GM21619 (cell line): ENCODE results near the gene ECI2.

Source experiments
- ATAC-seq: cut with Tn5 transposase; IDR thresholded peaks from one replicate; pipeline ENCODE4 v1.9.1; 2021; ENCODE audit not compliant: unreplicated experiment

The ECI2 gene, protein sequence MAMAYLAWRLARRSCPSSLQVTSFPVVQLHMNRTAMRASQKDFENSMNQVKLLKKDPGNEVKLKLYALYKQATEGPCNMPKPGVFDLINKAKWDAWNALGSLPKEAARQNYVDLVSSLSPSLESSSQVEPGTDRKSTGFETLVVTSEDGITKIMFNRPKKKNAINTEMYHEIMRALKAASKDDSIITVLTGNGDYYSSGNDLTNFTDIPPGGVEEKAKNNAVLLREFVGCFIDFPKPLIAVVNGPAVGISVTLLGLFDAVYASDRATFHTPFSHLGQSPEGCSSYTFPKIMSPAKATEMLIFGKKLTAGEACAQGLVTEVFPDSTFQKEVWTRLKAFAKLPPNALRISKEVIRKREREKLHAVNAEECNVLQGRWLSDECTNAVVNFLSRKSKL

DNA sequence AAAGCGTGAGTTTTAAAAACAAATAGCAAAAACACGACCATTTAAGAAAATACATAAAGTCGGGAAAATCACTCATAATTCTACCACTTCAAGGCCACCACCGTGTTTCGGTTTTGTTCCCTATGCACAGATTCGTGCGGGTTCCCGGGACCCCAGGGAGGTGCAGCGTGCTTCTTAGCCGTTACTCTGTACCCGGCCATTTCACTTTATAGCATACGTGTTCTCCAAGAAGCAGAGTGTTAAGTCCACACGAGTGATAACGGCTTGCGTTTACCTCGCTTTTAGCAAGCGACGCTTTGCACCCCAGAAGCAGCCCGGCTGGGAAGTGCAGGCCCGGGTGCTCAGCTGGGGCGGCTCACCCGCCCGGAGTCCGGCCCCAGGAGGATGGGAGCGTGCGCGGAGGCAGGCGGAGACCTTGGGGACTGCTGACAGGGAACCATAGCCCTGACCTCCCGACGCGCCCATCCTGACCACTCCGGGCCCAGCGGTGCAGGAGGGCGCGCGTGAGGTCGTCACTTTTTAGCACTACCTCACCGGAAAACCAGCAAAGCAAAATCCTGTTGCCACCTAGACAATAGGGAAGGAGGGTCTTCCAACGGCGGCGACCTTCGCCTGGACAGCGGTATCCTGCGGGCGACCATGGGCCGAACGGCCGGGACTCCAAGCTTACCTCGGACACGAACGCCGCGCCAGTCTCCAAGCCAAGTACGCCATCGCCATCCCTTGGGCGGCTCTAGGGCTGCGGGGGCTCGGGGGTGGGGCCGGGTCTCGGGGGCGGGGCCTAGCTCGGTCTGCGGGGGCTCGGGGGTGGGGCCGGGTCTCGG, at the start of gene ECI2:
Gene ECI2, minus strand, starts transcription at position 735 of the 824 bp plus-strand sequence. Its CDS starts 15 bp downstream, at position 720.
- ATAC-seq = peak; percentile 48

DNA sequence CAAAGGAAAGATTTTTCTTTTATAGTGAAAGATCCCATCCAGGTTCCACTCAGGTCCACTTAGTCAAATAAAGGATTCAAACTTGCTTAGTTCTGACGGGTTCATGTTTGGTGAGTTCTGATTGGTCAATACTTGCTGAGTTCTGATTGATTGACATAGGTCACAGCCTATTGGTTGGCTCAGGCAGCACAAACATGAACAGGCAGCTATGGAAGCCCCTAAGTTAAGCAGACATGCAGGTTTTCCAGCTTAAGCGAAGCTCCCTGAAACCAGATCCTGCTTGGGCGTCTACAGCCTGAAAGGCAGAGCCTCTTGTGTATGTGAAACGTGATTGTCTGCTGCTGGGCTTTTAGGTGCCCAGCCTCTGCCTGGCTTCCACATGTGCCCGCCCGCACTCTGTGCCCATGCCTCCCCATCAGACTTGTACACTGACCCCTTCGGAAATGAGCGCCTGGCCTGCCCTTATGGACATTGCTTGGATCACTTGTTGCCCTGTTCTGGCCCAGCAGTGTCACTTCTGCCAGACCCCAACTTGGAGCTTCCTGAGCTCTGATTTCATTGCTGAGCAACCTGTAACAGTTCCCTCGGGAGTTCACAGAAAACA, 45.4 kb upstream of the ECI2 start:
- no peak for ATAC-seq

DNA sequence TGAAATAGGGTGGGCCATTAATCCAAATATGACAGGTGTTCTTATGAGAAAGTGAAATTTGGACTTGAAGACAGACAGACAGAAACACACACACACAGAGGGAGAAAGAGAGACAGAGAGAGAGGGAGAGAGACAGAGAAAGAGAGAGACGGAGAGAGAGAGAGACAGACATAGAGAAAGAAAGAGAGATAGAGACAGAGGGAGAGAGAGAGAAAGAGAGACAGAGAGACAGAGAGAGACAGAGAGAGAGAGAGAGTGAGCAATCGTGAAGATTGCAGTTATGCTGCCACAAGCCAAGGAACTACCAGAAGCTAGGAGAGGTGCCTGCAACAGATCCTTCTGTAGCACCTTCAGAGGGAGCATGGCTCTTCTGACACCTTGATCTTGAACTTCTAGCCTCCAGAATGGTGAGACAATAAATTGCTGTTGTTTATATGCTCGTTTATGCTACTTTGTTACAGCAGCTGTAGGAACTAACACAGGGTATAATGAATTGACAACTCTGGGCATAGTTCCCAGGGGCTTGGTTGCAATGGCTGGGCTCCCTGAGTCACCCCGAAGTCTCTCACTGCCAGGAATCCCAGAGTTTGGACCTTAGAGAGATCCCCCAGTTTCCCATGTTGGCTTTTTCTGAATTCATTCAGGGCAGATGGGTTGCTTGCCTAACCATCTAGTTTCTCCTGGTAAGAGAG, 44.7 kb upstream of the ECI2 start:
- no peak for ATAC-seq

DNA sequence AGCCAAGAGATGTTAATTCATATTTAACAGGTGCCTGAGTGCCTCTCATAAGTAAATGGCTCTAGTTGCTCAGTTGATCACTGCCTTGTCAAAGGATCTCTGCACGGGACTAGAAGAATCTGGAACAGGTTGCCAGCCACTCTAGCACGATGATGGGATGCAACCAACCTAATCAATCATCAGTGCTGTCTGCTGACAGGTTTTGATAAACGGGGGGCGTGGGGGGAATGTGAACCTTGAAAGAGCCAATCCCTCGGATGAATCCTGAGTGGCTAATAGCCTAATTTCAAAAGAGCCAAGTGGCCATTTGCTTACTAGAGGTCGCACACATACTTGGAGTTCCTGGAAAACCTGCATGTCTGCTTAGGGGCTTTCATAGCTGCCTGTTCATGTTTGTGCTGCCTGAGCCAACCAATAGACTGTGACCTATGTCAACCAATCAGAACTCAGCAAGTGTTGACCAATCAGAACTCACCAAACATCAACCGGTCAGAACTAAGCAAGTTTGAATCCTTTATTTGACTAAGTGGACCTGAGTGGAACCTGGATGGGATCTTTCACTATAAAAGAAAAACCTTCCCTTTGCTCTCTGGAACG, 43.5 kb upstream of the ECI2 start:
- no peak for ATAC-seq

DNA sequence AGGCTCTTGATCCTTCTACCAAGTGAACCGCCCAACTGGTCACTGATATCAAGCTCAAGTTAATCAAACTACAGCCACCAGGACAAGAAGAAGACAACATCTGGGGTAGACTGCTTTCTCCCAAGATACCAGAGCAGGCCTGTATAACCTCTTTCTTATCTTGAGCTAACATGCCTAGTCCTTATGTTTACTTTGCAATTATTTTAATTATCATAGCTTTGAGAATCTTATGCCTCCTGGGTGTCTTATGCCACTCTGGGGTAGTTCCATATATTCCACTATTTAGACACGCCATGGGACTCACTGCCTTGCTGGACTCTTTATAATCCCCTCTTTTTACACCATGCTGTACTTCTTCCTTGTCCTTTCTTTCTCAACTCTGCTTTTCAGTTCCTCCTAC, 41.5 kb upstream of the ECI2 start:
- ATAC-seq = no peak

DNA sequence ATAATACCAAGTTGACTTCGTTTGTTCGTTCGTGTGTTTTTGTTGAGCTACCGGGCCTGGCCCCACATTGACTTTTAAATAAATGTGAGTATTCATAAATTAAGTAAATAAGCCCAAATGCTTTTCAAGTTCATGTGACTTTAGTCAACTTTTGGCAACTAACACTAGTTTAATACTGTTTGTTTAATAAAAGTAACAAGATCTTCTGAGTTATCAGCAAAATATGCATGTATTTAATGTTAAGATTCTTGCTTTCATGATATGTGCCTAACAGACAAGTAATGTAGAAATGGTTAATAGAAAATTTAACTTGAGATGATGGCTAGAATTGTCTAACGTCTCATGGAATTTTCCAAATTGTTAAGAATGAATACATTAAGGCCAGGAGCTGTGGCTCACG, 38.7 kb upstream of the ECI2 start:
- no peak for ATAC-seq

DNA sequence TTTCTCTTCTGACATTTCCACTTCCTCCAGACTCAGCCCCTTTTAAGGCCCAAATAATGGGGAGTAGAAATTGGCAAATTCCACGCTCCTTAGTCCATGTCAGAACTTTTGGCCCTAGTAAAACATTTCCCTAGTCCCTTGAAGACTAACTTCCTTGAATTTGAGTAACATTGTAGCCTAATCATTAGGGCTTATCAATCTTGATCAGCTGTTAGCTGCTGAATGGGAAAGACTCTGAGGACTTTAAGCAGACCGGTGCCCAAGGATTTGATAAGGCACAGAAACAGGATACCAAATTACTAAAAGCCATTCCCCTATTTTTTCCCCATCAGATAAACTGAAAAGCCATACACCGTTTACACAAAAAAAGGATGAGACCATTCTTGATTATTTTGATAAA, 37.0 kb upstream of the ECI2 start:
- no peak for ATAC-seq

DNA sequence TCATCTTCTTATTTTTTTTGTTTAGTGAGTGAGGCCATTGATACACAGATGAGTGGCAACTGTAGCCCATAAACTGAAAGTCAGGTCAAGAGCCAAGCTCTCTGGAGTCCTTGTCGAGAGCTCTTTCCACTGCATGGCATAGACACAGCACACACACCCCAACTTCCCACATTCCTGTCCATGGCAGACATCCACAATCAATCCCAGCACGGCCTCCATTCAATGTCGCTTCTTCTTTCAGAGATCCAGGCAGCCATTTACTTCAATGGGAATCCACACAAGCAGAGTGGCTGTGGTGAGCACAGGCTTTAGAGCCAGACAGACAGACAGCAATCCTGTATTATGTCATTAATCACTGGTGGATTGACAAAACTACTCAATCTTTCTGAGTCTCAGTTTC, 34.9 kb upstream of the ECI2 start:
- no peak for ATAC-seq

DNA sequence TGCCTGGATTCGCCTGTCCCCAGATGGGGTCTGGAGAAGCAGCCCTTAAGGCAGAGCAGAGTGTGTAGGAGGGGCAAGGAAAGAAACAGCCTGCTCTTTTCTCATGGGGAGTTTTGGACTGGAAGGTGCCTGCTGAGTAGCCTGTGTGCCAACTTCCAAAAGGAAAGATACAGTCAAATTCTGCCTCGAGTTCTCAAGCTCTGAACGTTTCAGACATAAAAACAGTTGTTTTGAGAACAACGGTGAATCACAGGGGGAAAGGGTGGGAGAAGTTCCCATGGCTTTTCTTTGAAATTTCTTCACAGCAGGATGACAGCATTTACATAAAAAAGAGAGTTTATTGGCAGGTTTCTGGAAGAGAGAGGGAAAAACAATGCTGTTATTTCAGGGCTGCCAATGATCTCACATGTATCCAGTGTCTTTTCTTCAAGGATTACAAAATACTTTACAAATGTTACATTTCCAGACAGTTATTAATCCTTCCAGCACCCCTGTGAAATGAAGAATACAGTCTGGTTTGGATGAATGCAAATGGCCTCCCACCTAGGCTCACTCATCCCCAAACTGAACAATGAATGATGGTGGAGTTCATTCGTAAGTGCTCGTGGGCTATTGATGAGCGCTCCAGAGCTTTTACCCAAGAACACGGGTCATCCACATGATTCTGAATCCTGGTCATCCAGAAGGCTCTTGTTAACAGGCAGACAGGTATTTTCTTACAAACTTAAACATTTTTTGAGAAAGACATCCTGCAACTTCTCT, 33.8 kb upstream of the ECI2 start:
- ATAC-seq = no peak

DNA sequence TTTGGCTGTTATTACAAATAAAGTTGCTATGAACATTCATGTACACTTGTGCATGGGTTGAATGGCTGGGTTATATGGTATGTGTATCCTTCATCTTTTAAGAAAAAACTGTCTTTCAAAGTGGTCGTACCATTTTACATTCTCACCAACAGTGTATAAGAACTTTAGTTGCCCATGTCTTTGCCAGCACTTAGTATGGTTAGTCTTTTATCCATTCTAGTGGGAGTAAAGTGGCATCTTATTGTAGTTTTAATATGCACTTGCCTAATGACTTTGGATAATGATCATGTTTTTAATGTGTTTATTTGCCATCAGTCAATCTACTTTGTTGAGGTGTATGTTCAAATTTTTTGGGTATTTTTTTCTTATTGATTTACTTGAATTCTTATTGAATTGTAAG, 32.5 kb upstream of the ECI2 start:
- no peak for ATAC-seq

DNA sequence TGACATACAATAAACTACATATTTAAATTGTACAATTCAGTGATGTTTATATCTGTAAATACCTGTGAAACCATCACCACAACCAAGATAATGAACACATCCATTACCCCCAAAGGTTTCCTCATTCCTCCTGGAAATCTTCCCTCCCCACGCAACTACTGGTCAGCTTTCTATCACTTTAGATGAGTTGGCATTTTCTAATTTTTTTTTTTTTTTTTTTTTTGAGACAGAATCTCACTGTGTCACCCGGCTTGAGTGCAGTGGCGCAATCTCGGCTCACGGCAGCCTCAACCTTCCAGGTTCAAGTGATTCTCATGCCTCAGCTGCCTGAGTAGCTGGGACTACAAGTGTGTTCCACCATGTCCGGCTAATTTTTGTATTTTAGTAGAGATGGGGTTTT, 31.7 kb upstream of the ECI2 start:
- no peak for ATAC-seq

DNA sequence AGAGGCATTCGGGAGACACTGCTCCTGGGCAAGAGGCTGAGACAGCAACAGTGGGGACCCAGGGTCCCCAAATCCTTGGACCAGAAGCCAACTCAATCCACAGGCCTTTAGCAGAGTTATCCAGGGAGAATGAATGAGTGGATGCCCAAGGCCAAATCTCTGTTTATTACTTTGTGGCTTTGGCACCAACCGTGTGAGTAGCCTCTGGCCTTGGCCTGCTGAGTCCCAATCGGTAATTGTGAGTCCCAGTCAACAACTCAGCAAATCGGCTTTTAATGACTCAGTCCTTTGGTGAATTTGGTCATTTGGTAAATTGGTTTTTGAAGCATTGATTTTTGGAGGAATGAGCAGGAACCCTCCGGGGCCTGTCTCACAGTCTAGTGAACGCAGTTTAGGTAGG, 29.1 kb upstream of the ECI2 start:
- no peak for ATAC-seq

DNA sequence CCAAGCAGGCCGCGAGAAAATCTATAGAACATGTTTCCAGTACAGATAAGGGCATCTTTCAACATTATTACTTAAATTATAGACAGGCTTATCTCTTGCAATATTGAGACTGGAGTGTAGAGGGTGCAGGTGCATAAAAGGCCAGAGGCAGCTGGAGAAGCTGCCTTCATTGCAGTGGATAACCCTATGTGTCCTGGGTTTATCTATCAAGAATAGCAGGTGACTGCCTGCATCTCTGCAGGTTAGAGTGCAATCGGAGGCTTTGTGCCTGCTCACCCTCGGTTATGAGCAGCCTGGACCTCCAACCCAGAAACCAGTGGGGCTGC, 28.7 kb upstream of the ECI2 start:
- ATAC-seq = no peak

DNA sequence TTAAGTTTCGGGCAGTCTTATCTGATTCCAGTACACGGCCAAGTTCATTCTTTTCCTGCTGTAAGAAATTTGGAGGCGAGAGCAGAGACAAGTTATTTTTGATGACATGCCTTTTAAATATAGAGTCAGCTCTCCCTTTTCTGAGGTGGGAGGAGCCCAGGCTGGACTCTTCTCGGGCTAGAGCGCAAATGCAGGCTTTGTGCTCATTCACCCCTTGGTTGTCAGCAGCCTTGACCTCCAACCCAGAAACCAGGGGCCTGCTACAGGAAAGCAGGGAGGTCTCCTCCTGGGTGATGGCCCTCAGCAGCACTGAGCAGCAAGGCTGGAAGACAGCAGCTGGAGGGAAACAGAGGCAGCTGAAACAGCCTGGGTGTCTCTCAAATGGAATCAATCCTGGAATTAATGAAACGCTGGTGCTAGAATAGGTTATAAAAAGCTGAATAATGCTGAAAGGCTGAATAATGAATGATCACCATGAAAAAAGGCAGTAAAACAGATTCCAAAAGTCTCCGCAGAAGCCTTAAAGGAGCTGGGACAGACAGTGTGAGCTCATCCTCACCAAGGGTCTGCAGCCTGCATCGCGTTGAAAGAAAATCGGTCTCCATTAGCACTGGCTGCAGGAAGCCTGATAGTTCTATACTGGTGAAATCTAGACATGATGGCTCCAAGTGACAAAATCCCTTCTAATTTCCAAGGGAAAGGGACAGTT, 28.2 kb upstream of the ECI2 start:
- ATAC-seq = no peak

DNA sequence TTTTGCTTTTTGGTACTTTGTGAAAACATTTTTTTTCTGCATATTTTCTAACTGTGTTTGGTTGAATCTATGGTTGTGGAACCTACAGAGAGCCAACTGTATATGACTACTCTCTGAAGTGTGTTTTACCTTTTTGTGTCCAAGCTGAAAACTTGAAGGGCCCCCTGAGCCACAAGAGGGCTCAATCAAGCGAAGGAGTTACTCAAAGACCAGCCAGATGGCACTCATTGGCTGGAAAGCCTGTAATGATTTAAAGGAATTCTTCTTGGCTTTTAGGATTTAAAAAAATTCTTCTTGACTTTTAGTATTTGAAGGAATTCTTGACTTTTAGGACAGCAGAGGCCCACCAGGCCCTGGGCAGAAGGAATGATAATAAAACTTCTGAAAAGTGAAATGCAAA, 27.0 kb upstream of the ECI2 start:
- no peak for ATAC-seq

DNA sequence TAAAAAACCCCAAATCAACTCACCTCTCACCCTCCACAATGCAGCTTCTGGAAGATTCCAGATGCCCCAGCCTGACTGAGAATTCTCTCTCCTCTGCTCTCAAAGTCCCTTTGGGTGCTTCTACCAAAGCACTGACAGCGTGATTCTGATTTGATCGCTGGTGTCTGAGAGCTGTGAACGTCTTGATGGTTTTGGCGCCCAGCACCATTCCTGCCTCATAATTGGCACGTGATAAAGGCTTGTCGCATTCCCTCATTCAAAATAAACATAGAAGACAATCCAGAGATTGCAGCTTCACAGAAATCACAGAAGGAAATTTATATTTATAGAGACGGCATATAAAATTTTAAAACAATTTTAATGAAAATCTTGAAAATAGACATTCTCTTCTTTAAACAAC, 24.1 kb upstream of the ECI2 start:
- no peak for ATAC-seq

DNA sequence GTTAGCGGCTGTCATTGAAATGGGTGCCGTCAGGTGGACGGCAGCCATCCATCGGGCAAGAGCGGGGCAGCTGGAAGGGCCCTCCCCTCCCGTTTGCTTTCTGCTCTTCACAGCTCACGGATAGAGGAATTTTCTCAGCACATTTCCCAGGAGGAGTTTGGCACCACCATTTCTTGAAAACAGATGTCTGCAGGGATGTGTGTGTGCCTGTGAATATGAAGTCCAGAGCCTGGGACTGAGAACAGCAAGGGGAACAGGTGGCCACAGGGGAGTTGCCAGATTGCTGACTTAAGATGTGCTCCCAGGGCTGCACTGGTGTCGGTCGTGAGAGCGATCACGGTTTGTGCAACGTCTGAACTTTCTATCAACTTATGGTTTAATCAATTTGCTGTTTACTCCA, 22.1 kb upstream of the ECI2 start:
- ATAC-seq = no peak

DNA sequence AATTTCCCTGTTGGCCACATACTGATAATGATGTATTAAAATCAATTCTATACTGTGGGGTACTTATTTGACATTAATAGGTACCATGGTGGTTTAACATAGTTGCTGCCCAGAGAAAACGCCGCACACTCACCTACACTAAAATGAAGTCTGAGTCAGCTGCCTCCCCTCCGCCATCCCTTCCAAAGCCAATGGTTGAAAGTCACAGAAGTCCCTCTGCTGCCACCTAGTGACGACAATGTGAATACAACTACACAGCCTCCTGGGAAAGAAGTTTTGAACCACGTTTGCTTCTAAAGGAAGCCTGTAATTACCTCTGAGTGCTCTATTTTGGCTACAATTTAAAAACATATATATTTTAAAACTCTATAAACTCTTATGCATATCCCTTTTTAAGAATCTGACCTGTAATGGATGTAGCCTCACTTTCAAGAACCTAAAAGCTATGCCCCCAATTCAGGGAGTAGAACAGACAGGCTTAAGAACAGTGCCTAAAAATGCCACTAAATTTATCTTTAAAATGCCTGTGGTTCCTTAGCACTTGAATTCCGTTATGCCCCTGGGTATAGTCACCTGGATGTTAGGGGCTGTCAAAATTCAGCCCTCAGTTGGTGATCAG, 20.6 kb upstream of the ECI2 start:
- peak; percentile 86 for ATAC-seq

DNA sequence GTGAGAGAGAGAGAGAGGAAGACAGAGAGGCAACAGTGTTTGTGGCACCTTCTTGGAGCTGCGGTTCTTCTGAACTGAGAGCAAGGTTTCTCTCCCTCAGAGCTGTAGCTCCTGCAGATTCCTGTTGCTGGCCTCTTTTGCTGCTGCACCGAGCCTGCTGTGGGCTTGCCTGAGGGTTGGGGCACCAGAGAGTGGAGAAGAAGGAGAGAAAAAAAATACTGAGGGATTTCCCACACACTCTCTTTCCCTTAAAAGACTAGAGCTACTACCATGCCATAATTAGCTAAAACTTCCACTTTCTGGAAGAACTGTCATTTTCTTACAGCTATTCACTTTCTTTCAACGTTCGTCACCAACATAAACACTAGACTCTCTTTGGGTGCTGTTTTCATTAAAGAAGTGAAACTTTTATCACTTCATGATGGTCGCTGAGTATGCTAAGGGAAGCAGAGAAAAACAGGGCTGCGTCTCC, 18.2 kb upstream of the ECI2 start:
- ATAC-seq = no peak
